ENCODE results near the gene FAM217A.

- TF ChIP-seq, protein P1, sequence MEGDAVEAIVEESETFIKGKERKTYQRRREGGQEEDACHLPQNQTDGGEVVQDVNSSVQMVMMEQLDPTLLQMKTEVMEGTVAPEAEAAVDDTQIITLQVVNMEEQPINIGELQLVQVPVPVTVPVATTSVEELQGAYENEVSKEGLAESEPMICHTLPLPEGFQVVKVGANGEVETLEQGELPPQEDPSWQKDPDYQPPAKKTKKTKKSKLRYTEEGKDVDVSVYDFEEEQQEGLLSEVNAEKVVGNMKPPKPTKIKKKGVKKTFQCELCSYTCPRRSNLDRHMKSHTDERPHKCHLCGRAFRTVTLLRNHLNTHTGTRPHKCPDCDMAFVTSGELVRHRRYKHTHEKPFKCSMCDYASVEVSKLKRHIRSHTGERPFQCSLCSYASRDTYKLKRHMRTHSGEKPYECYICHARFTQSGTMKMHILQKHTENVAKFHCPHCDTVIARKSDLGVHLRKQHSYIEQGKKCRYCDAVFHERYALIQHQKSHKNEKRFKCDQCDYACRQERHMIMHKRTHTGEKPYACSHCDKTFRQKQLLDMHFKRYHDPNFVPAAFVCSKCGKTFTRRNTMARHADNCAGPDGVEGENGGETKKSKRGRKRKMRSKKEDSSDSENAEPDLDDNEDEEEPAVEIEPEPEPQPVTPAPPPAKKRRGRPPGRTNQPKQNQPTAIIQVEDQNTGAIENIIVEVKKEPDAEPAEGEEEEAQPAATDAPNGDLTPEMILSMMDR (IDR thresholded peaks at IDR 0.05): no peak
- TF ChIP-seq POLR2A (IDR thresholded peaks at IDR 0.05) (no peak), POLR2AphosphoS5 (IDR thresholded peaks at IDR 0.05) (no peak)
These were observed 58.2 kb downstream of the FAM217A start for GRCh38 chr6:4020822-4021132.

Data from sigmoid colon (tissue), 4 donors.